HG02678 (cell line): ENCODE results near the gene CA12.

ENCODE experiments used
- ATAC-seq: cut with Tn5 transposase; IDR thresholded peaks from one replicate; pipeline ENCODE4 v1.9.1; 2021; ENCODE audit warnings: mild to moderate bottlenecking, moderate library complexity; ENCODE audit not compliant: unreplicated experiment

The CA12 gene

DNA sequence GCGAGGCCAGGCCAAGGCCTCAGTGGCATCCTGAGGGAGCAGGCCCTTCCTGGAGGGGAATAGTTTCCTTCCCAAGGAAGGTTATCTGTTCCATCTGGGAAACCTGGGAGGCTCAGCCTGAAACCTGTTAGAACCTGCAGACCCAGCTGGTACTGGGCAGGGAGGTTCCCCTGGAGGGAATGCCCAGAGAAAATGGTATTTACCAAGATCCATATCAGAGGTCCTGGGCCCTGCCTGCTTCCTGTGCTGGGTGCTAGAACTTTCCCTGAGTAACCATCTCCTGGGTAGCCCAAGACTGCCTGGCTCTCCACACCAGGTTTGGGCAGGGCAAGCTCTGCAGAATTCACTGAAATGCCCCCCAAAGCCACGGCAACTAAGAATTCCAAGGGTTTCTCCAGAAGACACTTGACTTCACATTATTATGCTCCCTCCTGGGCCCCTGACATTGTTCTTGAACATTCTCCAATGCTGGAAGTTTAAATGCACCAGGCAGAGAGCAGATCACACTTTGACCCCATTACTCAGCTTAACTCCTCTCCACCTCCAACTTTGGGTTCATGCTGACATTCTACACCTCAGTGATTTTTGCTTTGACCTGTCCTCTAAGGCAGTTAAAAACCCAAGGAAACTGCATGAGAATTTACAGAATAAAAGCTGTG is 2.0 kb downstream of the CA12 start:
- no peak for ATAC-seq

DNA sequence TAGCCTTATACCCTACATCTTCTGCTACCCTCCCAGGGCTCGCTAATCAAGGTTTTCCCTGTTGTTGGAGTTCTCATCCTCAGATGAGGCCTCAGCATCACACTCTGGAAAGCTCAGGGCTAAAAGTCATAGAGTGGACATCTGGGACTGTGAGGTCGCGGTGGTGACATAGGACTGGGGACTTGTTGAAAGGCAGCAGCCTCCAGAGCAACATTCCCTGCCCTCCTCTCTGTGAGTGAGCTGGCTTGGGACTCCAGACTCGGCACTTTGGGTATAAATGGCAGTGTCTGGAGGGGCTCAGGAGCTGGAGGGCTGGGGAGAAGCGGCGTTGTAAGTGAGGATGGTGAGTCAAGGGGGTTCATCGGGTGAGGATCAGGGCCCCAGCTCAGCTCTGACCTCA is 2.7 kb downstream of the CA12 start:
- no peak for ATAC-seq

DNA sequence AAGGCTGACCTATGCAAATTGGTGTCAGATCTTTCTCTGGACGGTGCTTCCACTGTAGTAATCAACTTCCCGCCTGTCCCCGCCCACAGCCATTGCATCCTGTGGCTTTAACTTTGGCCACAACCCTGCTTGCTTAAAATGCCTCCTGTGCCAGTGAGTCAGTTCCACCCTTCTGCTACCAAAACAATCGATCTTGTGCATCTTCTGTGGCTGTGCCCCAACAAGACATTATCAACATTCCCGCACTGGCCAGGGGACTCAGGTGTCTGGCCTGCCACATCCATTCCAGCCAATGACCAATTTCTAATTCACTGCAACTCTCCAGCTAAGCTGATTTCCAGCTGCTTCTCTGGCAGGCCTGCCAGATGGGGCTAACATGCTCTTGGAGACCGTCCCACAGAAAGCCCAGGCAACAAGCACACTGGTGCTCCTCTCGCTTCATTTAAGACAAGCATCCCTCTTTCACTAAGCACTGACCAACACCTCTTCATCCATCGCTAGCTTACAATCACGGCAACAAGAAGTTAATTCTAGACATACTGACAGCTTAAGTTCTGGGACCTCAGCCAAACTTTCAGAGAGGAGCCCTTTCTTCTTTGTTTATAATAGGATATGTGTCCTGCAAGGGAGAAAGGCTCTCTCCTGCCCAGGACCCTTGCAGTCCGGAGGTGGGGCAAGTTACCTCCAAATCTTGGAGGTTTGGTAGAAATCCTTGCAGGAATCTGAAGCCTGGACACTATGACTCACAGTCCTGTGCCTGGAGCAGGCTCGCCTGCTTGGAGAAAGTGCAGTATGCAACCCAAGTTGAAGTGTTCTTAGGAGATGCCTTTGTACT is 6.7 kb downstream of the CA12 start:
- no peak for ATAC-seq

DNA sequence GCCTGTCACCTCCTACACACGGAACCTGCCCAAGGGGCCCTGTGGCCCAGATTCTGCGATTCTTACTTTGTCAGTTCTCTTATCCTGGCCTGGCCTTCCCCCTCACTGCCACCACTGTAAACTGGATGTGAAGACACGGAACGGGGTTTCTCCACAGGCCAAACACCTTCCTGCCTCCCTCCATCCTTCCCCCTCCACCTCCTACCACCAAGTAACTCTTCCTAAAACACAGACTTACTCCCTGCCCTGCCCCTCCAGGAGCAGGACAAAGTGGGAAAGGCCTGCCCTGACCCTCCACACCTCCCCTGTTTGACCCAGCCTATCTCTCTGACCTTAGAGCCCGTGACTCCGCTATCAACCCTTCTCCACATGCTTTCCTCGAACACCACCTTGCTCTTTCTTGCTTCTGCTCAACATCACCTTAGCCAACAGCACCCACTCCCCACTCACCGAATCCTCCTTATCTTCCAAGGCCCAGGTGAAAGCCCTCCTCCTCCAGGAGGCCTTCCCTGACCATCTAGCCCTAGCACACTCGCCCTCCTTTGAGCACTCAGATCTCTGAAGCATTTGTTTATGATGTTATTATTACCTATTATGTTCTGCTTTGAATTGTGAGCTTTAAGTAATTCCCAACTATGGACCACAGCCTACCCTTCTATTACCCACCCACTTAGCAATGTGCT is 7.6 kb downstream of the CA12 start:
- ATAC-seq, result no peak

DNA sequence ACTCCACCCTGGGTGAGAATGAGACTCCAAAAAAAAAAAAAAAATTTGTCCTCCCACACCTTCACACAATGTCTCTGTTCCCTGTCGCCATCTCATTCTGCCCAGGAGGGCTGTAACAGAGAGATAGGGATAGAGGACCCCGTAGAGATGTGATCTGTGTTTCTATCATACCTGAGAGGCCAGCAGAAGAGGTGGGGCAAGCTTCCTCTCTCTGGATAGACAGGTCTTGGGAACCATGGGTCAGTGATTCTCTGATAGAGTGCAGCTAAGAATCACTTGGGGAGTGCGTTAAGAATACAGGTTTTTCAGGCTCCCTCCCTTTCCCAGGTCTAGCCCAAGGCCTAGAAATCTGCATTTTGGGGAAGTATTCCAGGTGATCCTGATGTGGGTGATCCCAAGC is 8.3 kb downstream of the CA12 start:
- no peak for ATAC-seq

DNA sequence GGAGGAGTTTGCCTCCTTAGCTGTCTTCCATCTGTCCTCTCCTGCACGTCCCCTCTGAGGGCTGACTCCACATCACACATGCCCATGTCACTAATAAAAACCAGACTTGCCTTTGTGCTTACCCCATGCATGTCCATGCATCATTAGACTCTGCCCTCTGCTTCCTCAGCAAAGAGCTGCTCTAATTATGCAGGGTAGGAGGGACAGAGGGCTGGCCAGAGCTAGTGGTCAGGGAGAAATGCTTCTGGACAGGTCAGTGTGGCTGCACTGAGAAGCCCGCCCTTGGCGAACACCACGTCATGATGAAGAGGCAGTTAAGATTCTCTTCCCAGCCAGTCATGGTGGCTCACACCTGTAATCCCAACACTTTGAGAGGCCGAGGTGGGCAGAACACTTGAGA is 8.9 kb downstream of the CA12 start:
- ATAC-seq, result no peak

DNA sequence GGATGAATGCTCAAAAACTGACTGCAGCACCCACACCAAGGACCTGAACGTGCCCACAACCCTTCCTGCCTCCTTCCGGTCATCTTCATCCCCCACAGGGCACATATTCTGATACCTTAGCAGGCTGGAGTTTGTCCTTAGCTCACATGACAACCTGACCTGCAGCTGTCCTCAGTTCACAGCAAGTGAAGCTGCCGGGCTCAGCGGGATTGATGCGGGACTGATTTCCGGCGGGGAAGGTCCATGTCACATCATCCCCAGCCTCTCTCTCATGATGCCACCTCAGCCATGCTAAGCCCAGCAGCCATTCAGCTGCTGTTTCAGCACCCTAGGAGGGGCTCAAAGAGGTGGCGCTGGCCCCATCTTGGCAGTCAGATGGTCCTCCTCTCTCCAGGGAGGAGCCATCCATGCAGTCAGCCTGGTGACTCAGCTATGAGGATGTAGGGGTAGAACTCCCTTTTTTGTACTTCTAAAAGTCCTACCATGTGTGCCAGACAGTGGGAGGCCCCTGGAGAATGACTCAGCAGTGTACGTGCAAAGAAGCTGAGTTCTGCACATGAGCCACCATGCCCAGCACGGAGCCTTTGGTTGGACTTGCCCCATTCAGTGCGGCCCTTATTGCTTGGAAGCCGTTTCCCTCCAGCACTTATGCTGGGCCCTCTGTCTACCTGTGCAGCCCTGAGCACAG is 9.5 kb downstream of the CA12 start:
- ATAC-seq, result no peak

DNA sequence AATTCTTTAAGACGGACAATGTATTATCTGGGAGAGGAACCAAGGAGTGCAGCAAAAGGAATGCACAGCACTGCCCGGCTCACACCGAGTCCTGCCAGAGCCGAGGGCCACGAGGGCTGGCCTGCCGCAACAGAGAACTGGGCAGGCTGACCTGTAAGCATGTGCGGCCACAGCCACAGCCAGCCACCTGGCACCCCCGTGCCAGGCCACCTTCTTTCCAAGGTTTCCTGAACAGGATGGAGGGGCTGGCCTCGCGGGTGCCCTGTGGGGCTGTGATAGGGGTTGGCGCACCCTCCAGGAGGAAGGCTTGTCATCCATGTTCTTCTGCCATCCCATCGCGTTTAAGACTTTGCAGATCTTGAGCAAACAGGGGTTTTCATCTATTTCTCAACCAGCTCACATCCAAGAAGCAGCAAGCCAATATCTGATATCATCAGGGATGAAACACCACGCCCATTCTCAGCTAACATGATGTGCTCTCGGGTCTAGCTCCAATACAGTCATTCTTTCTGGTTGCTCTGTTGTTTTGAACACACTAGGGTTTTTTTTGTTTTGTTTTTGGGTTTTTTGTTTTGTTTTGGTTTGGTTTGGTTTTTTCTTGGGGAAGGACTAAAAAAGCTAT is 10.2 kb downstream of the CA12 start:
- ATAC-seq, result no peak

DNA sequence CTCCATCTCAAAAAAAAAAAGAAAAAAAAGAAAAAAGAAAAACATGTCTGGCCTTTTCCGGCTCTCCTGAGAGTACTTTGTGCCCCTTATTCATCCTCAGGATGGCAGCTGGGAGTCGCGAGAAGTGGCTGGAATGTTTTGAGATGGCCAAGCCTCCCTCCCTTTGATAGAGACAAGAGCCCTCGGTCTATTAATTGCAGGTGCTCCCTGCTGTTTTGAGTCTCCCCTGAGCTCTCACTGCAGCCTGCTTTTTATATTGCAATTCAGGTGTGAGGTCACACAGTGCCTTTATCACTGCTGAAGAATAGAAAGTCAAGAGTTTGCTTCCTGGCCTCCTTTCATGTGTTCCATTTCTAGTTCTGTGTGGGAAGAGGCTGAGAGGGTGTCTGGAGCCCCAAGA is 10.9 kb downstream of the CA12 start:
- no peak for ATAC-seq

DNA sequence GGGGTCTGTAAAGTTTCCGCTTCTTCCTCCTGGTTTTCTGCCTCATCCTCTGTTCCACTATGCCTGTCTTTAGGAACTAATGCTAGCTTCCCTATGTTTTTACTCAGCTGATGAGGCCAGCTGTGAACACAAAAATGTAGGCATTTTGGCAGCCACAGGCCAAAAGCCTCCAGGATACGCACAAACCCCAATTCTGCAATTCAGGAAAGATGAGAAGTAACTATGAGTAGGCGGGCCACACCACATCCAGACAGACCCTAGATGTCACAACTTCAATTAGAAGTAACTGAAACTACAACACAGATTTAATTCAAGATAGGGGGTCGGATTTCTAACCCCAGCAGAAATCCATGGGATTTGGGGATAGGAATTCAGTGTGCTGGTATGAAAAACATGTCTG is 11.9 kb downstream of the CA12 start:
- no peak for ATAC-seq

DNA sequence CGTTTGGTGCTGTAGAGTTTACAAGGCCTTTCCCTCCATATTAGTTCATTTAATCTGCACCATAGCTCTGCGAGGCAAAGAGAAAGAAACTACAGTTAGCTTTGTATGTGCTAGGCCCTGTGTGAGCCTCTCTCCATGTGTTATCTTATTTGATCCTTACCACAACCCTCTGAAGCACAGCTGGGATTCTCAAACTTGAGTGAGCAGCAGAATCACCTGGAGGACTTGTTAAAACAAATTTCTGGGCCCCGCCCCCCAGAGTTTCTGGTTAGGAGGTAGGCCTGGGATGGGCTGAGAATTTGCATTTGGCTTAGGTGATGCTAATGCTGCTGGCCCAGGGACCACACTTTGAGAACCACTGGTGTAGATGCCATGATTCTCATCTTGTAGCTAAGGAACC is 12.3 kb downstream of the CA12 start:
- ATAC-seq, result no peak

DNA sequence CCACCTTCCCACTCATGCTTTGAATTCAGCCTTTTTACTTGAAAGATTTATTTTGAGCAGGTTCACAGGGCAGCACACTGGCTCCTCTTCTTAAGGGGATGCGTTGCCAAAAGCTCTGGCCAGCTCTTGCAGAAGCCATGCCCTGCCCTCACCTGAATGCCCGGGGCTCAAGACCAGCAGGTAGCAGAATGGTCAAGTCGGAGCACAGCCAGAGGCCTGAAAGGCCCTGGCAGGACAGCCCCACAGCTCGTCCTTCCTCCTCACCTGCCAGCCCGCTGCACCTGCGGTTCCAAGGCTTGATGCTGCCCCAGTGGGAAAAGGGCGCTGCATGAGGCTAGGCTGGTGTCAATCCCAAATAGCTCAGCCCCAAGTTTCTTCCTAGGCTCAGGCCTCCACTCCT is 13.1 kb downstream of the CA12 start:
- no peak for ATAC-seq

DNA sequence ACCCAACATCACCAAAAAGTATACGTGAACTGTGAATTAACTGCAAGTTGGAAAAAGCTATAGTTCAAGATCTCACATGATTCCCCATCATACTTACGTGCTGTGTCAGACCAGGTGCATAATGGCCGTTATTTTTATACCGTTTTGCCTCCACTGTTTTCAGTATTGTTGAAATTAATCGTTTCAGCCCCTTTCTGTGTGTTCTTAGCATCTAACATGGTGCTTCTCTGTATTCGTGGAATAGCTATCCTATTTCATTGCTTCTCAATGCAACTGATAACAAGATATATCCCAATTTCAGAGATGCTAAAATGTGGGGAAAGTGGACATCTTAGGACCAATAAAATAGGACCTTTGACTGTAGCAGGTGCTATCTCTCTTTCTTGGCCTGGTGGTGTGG is 13.7 kb downstream of the CA12 start:
- ATAC-seq, result no peak

DNA sequence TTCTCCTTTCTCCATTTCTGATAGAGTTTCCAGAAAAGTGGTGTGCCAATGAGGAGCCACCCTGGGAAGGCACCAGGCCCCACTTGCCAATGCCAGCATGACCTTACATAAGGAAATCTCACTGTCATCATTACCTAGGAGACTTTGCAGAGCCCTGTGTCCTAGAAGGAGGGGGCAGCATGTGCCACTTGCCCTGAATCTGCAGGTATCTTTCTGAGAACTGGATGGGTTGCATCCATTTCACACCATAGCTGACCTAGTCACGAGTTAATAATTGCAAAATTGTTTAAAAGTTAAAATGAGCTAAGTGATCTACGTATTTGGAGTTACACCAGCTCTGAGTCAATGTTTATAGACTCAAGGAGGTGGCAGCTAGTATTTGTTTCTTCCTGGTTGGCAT is 14.3 kb downstream of the CA12 start:
- no peak for ATAC-seq

DNA sequence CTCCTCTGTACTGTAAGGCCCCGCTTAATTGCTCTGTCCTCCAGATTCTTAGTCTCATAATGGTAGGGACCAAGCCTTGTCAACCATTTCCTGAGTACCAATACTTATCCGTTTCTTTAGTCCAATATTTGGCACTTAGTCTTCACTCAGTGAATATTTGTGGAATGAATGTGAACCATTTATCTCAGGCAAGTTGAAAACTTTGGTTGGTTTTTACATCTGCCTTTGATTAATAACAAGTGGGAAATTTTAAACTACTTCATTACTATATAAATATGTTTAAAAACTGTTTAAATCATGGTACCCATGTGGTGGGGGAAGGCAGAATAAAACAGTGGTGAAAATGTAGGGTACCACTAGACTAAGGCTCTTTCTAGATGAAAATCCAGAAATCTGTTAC is 15.2 kb downstream of the CA12 start:
- ATAC-seq, result no peak

DNA sequence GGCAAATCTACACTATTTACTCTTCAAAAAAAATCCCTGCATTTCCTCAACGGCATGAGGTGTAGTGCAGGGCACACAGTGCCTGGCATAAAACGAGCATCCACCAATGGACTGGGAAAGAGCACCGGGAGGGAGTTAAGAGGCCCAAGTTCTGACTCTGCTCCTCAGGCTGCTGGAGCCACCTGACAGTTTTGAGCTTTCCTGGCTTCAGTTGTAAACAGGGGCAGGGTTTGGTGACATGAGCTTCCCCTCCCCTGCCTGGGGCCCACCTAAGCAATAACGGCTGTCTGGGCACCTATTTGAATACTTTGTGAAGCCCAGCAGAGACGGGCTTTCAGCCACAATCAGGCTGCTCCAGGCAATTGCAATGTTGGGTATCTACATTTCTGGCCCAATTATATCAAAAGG is 16.4 kb downstream of the CA12 start:
- ATAC-seq, result no peak

DNA sequence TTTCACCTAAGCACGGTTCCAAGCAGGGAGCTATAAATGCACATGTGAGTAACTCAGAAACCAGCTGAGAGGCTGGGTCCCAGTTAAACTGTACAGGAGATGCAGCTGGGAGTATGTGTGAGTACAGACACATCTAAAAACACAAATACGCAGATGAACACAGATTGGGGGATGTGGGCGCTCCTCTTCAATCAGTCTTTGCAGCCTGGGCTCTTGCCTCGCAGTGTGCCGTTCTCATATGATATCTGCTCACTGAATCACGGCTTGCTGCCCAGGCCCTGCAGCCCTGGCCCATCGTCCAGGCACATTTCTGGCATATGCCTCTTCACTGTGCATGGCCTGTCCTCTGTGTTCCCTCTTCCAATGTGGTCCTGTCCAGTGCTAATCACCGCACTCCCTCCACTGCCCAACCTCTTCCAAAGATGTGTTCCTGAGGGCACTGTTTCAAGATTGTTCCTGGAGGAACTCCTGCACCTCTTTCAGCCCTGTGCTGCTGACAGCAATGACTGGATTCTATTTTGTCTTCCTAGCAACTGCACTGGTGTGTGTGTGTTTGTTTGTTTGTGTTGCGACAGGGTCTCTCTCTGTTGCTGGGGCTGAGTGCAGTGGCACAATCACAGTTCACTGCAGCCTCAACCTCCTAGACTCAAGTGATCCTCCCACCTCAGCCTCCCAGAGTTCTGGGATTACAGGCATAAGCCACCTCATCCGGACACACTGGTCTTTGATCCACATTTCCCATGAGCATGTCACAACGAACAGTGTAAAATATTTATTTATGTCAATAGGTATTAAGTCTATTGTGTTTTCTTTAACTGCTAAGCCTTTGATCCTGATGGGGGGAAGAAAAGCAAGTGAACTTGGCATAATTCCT is 17.0 kb downstream of the CA12 start:
- no peak for ATAC-seq

DNA sequence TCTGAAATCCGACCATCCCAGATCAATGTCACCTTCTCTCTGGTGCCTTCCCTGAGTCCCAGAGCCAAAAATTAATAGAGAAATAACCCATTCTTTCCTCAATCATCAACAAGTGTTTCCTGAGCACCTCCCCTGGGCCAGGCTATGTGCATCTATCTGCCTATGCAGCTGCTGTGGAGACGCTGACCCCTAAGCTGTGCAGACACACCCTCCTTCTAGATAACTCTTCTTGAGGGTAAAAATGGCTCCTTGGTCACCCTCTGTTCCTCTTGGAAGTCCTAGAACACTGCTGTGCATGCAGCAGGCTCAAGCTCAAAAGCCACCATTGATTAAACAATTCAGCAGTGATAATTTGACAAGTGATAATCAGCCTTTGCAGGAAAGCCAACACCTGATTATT is 18.4 kb downstream of the CA12 start:
- ATAC-seq, result no peak

DNA sequence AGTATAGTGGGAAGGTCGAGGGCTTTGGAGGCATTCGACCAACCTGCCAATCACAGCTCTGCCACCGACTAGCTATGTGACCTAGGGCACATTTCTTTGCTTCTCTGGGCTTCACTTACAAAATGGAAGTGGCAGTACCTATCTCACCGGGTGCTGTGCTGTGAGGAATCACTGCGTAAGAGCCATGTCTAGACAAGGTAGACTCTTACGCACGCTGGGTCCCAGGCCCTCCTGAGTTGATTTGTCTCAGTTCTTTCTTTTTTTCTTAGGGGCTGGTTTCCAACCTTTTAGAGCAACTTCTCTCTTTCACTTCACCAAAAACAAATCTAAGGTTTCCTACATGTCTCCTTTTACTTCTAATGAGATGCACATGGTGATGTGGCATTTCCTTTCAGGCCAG is 18.8 kb downstream of the CA12 start:
- no peak for ATAC-seq

DNA sequence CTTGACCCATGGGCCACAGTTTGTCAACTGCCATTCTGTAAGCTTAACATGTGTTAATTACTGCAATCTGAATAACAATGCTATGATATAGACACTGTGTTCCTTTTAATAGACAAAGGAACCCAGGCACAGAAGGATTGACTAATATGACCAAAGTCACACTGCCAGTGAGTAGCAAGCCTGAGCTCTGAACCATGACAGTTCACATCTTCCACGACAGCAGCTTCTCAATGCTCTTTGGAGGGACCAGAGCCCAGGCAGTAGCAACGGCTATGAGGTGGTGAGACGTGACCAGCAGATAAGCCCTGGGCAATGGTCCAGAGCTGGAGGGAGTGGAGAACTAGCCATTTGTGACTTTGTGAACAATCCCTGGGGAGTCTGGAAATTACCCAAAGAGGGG is 19.4 kb downstream of the CA12 start:
- no peak for ATAC-seq
